ENCODE measurements around the gene GATB. TPM values are rescaled to one million over a fixed set of nuclear protein-coding genes. Genes with fewer than 3 reads are reported as not detected.

GATB gene
- total RNA-seq, 2 donors from 2014 or later, result 28.1 to 131 TPM

GRCh38 chr4:151665785-151666127 lies 95.1 kb downstream of the GATB start:
- H3K9me3 ChIP-seq, result no peaks in the 10 kb centered on the region
- no peak overlapping the region for H3K4me3 ChIP-seq
- no peak for DNase-seq (ENCODE audit: low spot score)
- H3K27me3 ChIP-seq, result no peaks in the 10 kb centered on the region
- H3K4me1 ChIP-seq, result peaks cover 0 to 14% of the 10 kb centered on the region in 2 donors
- TF ChIP-seq, protein P1, sequence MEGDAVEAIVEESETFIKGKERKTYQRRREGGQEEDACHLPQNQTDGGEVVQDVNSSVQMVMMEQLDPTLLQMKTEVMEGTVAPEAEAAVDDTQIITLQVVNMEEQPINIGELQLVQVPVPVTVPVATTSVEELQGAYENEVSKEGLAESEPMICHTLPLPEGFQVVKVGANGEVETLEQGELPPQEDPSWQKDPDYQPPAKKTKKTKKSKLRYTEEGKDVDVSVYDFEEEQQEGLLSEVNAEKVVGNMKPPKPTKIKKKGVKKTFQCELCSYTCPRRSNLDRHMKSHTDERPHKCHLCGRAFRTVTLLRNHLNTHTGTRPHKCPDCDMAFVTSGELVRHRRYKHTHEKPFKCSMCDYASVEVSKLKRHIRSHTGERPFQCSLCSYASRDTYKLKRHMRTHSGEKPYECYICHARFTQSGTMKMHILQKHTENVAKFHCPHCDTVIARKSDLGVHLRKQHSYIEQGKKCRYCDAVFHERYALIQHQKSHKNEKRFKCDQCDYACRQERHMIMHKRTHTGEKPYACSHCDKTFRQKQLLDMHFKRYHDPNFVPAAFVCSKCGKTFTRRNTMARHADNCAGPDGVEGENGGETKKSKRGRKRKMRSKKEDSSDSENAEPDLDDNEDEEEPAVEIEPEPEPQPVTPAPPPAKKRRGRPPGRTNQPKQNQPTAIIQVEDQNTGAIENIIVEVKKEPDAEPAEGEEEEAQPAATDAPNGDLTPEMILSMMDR (IDR thresholded peaks at IDR 0.05), result no peak
- peak overlapping the region in 1 of 2 donors; percentile 79 for H3K27ac ChIP-seq
- H3K36me3 ChIP-seq, result no peaks in the 10 kb centered on the region

- TF ChIP-seq, protein P1 (IDR thresholded peaks at IDR 0.05), result no peak
- no peaks in the 10 kb centered on the region for H3K27me3 ChIP-seq
- H3K27ac ChIP-seq, result peak overlapping the region in 1 of 2 donors; percentile 79
- no peak overlapping the region for H3K4me3 ChIP-seq
- H3K36me3 ChIP-seq, result no peaks in the 10 kb centered on the region
- H3K9me3 ChIP-seq, result no peaks in the 10 kb centered on the region
- H3K4me1 ChIP-seq, result peaks cover 0 to 12% of the 10 kb centered on the region in 2 donors
- DNase-seq (ENCODE audit: low spot score), result no peak
Measured at GRCh38 chr4:151665022-151665784, 95.6 kb downstream of the GATB start.

- TF ChIP-seq, protein P1 (IDR thresholded peaks at IDR 0.05), result no peak
- no peaks in the 10 kb centered on the region for H3K36me3 ChIP-seq
- H3K27ac ChIP-seq, result no peak overlapping the region
- DNase-seq (ENCODE audit: low spot score), result no peak
- no peaks in the 10 kb centered on the region for H3K9me3 ChIP-seq
- H3K4me3 ChIP-seq, result no peak overlapping the region
- H3K27me3 ChIP-seq, result no peaks in the 10 kb centered on the region
- peaks cover 0 to 12% of the 10 kb centered on the region in 2 donors for H3K4me1 ChIP-seq
Measured at GRCh38 chr4:151664289-151664688, 96.5 kb downstream of the GATB start.

- Histone ChIP-seq H3K36me3 (no peaks in the 10 kb centered on the region), H3K4me3 (no peak overlapping the region), H3K27me3 (no peaks in the 10 kb centered on the region), H3K27ac (no peak overlapping the region), H3K9me3 (no peaks in the 10 kb centered on the region), H3K4me1 (peaks cover 0 to 8% of the 10 kb centered on the region in 2 donors)
- TF ChIP-seq, protein P1 (IDR thresholded peaks at IDR 0.05), result no peak
- DNase-seq (ENCODE audit: low spot score), result no peak
Measured at GRCh38 chr4:151663109-151663508, 97.7 kb downstream of the GATB start.

DNA sequence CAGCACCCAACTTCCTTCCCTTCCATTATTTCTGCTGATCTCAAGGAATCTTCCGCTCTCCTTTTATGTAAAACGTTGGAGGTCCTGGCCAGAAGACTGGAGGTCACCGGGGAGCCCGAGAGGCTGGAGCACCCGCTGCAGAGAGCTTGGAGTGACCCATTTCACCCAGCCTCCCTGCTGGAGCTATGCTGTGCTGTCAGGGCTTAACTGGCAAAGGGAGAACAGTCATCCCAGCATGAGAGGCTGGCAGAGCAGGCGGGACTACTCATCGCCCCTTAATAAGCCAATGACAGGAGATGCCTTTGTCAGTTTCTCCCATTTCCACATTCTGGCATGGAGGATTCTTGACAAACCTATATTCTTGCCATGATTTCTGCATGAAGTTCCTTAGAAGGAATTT lies 98.9 kb downstream of the GATB start:
- H3K27ac ChIP-seq, result no peak overlapping the region
- H3K4me3 ChIP-seq, result no peak overlapping the region
- no peak for DNase-seq (ENCODE audit: low spot score)
- H3K36me3 ChIP-seq, result peaks cover 3% of the 10 kb centered on the region
- peaks cover 0 to 8% of the 10 kb centered on the region in 2 donors for H3K4me1 ChIP-seq
- TF ChIP-seq, protein P1 (IDR thresholded peaks at IDR 0.05), result no peak
- H3K9me3 ChIP-seq, result no peaks in the 10 kb centered on the region
- no peaks in the 10 kb centered on the region for H3K27me3 ChIP-seq

- Histone ChIP-seq H3K27me3 (no peaks in the 10 kb centered on the region), H3K36me3 (peaks cover 5% of the 10 kb centered on the region), H3K27ac (no peak overlapping the region)
Measured at GRCh38 chr4:151660676-151661075, 100.1 kb downstream of the GATB start.

More at GRCh38 chr4:151660676-151661075, 100.1 kb downstream of the GATB start:
- H3K9me3 ChIP-seq, result no peaks in the 10 kb centered on the region
- TF ChIP-seq, protein P1 (IDR thresholded peaks at IDR 0.05), result no peak
- H3K4me1 ChIP-seq, result no peaks in the 10 kb centered on the region
- no peak overlapping the region for H3K4me3 ChIP-seq
- DNase-seq (ENCODE audit: low spot score), result no peak

Data from right atrium auricular region (tissue), 2 donors.